Lower lobe of right lung (tissue), 2 donors: ENCODE results near the gene CRACR2A. TPM values are rescaled to one million over a fixed set of nuclear protein-coding genes. Genes with fewer than 3 reads are reported as not detected.

Experiments used
- ATAC-seq, 2 donors: fragments of 200-7000 bp; cut with Tn5 transposase; one replicate each; pipeline ENCODE4 v1.9.1; 2020 to 2022; ENCODE audit warnings: mild to moderate bottlenecking in 2 of 2, moderate library complexity in 2 of 2
- DNase-seq: peaks from one replicate; pipeline ENCODE4 v3.0.0-alpha.2; 2020
- H3K27ac ChIP-seq: fragments of 200-600 bp; one replicate; pipeline ENCODE4 v1.8.0; 2022
- H3K27me3 ChIP-seq: fragments of 200-600 bp; one replicate; pipeline ENCODE4 v1.8.0; 2022; ENCODE audit warnings: low read depth
- H3K36me3 ChIP-seq: fragments of 200-600 bp; one replicate; pipeline ENCODE4 v1.8.0; 2022; ENCODE audit warnings: mild to moderate bottlenecking
- H3K4me1 ChIP-seq: fragments of 200-600 bp; one replicate; pipeline ENCODE4 v1.8.0; 2022
- H3K4me3 ChIP-seq: fragments of 200-600 bp; one replicate; pipeline ENCODE4 v1.8.0; 2022; ENCODE audit warnings: mild to moderate bottlenecking
- H3K9me3 ChIP-seq: fragments of 200-600 bp; one replicate; pipeline ENCODE4 v1.8.0; 2022
- intact Hi-C: fragments of 100-400 bp; cut with DNase I; formaldehyde crosslinking; loops from one replicate; pipeline ENCODE4 v1.11.0; 2022
- total RNA-seq: library from RNA; stranded (reverse); fragmentation: NEBNext Ultra II Directional; extraction: Animal tissue kit (Norgen Biotek cat#: 25700); gene quantifications from one replicate; pipeline ENCODE4 v1.2.1, GENCODE V29; 2021
- TF ChIP-seq, protein P1 (sequence below): fragments of 200-600 bp; IDR thresholded peaks from one replicate; pipeline ENCODE4 v1.8.0; 2022; ENCODE audit warnings: antibody characterized with exemption, mild to moderate bottlenecking
- donor health status: DM: no; HTN: yes; CAD: no; lungs with severe emphysema.

CRACR2A gene
- total RNA-seq, 1 donor from 2014 or later = 7.9 TPM

DNA sequence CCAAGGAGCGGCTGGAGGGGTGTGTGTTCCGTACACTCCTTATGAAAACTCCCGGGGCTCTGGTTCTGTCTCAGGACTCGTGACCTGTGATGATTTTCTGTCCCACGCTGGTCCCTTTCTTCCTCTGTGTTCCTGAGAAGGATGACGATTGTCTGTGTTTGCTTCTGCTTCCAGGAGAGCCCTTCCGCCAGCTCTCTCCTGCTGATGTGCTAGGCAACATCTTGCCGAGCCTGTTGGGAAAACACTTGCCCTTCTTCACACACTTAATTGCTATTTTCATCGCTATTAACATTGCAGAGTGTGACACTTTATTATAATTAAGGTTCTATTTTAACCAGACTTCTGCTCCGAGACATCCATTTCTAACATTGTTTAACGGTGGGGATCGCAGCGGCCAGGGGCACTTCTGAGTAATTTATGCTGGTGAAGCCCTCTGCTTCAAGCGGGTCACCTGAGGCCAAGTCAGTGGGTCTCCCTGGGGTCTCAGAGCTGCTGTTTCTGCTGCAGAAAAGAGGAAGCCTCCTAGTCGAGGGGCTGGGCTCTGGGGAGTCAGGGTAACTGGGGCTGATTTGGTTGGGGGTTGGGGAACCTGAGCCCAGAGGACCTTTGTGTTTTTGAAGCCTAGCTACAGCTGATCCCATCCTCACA is 173.3 kb downstream of the CRACR2A start:
- H3K9me3 ChIP-seq = no peaks in the 10 kb centered on the region
- intact Hi-C loops = no loop called here
- no peaks in the 10 kb centered on the region for H3K36me3 ChIP-seq
- ATAC-seq (no peak), DNase-seq (no peak)
- TF ChIP-seq, protein P1, sequence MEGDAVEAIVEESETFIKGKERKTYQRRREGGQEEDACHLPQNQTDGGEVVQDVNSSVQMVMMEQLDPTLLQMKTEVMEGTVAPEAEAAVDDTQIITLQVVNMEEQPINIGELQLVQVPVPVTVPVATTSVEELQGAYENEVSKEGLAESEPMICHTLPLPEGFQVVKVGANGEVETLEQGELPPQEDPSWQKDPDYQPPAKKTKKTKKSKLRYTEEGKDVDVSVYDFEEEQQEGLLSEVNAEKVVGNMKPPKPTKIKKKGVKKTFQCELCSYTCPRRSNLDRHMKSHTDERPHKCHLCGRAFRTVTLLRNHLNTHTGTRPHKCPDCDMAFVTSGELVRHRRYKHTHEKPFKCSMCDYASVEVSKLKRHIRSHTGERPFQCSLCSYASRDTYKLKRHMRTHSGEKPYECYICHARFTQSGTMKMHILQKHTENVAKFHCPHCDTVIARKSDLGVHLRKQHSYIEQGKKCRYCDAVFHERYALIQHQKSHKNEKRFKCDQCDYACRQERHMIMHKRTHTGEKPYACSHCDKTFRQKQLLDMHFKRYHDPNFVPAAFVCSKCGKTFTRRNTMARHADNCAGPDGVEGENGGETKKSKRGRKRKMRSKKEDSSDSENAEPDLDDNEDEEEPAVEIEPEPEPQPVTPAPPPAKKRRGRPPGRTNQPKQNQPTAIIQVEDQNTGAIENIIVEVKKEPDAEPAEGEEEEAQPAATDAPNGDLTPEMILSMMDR = no peak
- H3K27me3 ChIP-seq = no peaks in the 10 kb centered on the region
- H3K4me1 ChIP-seq = no peaks in the 10 kb centered on the region
- no peak overlapping the region for H3K4me3 ChIP-seq
- no peak overlapping the region for H3K27ac ChIP-seq

DNA sequence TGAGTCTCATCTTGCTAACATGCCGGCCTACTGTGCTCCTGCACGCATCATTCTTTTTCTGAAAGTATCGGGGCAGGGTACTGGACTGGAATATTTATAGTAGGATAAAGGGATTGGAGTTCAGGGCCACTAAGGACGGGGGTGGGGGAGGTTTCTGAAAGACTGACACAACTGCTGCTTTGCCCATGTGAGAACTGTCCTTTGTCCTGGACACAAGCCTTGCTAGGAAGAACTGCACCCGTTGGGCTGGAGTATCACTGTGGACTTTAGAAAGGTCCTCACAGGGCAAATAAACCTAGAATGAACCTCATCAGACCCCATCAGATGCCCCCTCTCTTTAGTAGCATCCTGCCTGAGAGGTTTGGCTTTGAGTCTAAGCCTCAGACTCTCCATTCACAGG is 174.4 kb downstream of the CRACR2A start:
- TF ChIP-seq, protein P1 = no peak
- DNase-seq = no peak
- no peak for ATAC-seq

DNA sequence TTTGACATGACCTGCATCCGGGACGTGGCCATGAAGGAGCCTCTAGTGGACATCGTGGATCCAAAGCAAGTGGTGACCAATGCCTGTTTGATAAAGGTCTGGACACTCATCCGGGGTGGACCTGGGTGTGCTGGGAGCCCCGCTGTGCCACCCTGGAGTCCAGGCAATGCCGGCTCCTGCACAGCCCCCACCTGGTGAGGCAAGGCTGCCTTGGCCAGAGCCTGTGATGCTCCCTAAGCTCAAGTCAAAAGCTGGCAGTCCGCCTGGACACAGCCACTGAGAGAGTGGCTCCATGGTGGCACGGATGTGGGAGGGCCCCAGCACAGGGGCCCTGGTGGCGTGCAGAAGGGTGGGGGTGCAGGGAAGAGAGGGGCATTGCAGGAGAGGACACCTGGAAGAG is 176.0 kb downstream of the CRACR2A start:
- H3K9me3 ChIP-seq = no peaks in the 10 kb centered on the region
- intact Hi-C loops = no loop called here
- TF ChIP-seq, protein P1 = no peak
- H3K27me3 ChIP-seq = no peaks in the 10 kb centered on the region
- no peak for ATAC-seq
- H3K4me3 ChIP-seq = no peak overlapping the region
- H3K36me3 ChIP-seq = no peaks in the 10 kb centered on the region
- DNase-seq = no peak
- H3K27ac ChIP-seq = no peak overlapping the region
- H3K4me1 ChIP-seq = no peaks in the 10 kb centered on the region

More for the DNA sequence above, 174.4 kb downstream of the CRACR2A start:
- intact Hi-C loops = no loop called here
- no peaks in the 10 kb centered on the region for H3K9me3 ChIP-seq
- H3K36me3 ChIP-seq = no peaks in the 10 kb centered on the region
- no peaks in the 10 kb centered on the region for H3K27me3 ChIP-seq
- H3K27ac ChIP-seq = no peak overlapping the region
- no peak overlapping the region for H3K4me3 ChIP-seq
- H3K4me1 ChIP-seq = no peaks in the 10 kb centered on the region

DNA sequence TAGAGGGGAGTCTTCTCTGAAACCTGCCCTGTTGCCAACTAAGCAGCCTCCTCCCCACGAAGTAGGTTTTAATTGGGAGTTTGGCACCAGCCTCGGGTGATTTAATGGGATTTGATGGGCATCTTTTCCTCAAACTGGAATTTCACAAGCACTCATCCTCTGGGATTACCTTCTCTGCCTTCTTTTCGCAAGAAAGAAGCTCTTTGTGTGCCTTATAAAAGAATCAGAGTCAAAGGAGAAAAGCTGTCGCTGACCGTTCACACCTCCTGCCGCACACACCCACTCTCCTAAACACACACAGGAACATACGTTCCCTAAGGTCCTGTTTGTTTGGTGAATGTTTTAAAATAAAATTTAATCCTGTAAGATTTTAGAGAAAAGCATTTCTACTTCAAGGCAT is 177.9 kb downstream of the CRACR2A start:
- no peaks in the 10 kb centered on the region for H3K36me3 ChIP-seq
- no peak overlapping the region for H3K27ac ChIP-seq
- DNase-seq = no peak
- no peaks in the 10 kb centered on the region for H3K4me1 ChIP-seq
- TF ChIP-seq, protein P1 = no peak
- no peak for ATAC-seq
- H3K9me3 ChIP-seq = no peaks in the 10 kb centered on the region
- intact Hi-C loops = no loop called here
- no peak overlapping the region for H3K4me3 ChIP-seq
- no peaks in the 10 kb centered on the region for H3K27me3 ChIP-seq

DNA sequence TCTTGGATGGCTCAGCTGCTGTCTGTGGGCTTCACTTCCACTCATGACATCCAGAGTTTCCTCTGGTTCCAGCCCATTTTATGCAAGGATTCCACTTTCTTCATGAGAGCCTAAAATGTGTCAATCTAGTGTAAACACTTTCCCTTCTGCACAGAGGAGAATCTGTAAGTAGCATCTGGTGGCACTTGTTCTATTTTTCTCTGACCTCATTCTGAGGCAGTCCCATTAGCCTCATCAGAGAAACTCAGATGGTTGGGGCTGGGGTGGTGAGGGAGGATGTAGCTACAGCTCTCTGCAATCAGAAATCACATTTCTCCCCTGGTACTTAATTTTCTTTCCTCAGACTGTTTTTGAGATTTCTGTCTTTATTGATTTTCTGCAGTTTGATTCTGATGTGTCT is 180.3 kb downstream of the CRACR2A start:
- TF ChIP-seq, protein P1 = no peak

More for the DNA sequence above, 180.3 kb downstream of the CRACR2A start:
- no peak overlapping the region for H3K4me3 ChIP-seq
- no peaks in the 10 kb centered on the region for H3K27me3 ChIP-seq
- no peaks in the 10 kb centered on the region for H3K4me1 ChIP-seq
- intact Hi-C loops = no loop called here
- H3K27ac ChIP-seq = no peak overlapping the region
- ATAC-seq (no peak), DNase-seq (no peak)
- no peaks in the 10 kb centered on the region for H3K36me3 ChIP-seq
- H3K9me3 ChIP-seq = no peaks in the 10 kb centered on the region
